HEK293 (cell line): ENCODE measurements around the gene LTBP1.

Experiments used
- CTCF ChIA-PET: fragments of 350-600 bp; formaldehyde crosslinking; extraction: SDS; loops from one replicate; lab custom pipeline; 2021; ENCODE audit warnings: antibody characterized with exemption; lab: Yijun Ruan, JAX
- POLR2A ChIA-PET: fragments of 300-600 bp; formaldehyde crosslinking; extraction: SDS; loops from one replicate; lab custom pipeline; 2020; ENCODE audit warnings: antibody characterized with exemption, inconsistent platforms; lab: Yijun Ruan, JAX
- H3K27ac ChIP-seq: fragments of 200-500 bp; sonication (Bioruptor generic); 2 replicates; pipeline ENCODE4 v1.5.1; 2014; ENCODE audit warnings: low read depth, low read length, control low read depth, inconsistent platforms; ENCODE audit errors: extremely low read depth
- H3K36me3 ChIP-seq, 2 experiments: fragments of 200-500 bp in 1 of 2; sonication (Bioruptor generic) in 1 of 2; 1 replicate in 1 of 2; 2 replicates in 1 of 2; pipeline ENCODE4 v1.5.1; 2014 to 2017; ENCODE audit warnings: inconsistent platforms in 2 of 2, low read length in 2 of 2; ENCODE audit not compliant: control insufficient read depth in 2 of 2, insufficient read depth in 1 of 2
- H3K4me1 ChIP-seq: fragments of 200-500 bp; sonication (Bioruptor generic); 2 replicates; pipeline ENCODE4 v1.5.1; 2014; ENCODE audit warnings: mild to moderate bottlenecking, low read length, inconsistent platforms; ENCODE audit not compliant: control insufficient read depth, insufficient read depth
- H3K4me3 ChIP-seq: 2 replicates; pipeline ENCODE4 v1.5.1; 2011; ENCODE audit warnings: low read depth, mild to moderate bottlenecking, control low read depth, low read length, moderate library complexity
- H3K9me3 ChIP-seq: fragments of 200-500 bp; sonication (Bioruptor generic); 2 replicates; pipeline ENCODE4 v1.5.1; 2014; ENCODE audit warnings: low read depth, low read length, inconsistent platforms; ENCODE audit not compliant: control insufficient read depth, insufficient read depth
- BCL11A ChIP-seq: fragments of 450-650 bp; formaldehyde crosslinking; IDR thresholded peaks from 2 replicates; pipeline ENCODE4 v1.5.1; 2016; ENCODE audit warnings: low read depth, missing biosample characterization, missing genetic modification characterization
- GFI1B ChIP-seq: fragments of 450-650 bp; formaldehyde crosslinking; IDR thresholded peaks from 2 replicates; pipeline ENCODE4 v1.5.1; 2016; ENCODE audit warnings: missing biosample characterization, missing genetic modification characterization
- HOXC10 ChIP-seq: sonication (generic); formaldehyde crosslinking; IDR thresholded peaks from 2 replicates; pipeline ENCODE4 v1.8.1; 2023; ENCODE audit warnings: mild to moderate bottlenecking, missing genetic modification reagents
- PRDM6 ChIP-seq: fragments of 450-650 bp; formaldehyde crosslinking; IDR thresholded peaks from 2 replicates; pipeline ENCODE4 v1.5.1; 2017; ENCODE audit warnings: missing biosample characterization, missing genetic modification characterization
- SETDB1 ChIP-seq: IDR thresholded peaks from one replicate; pipeline ENCODE4 v1.6.1; 2017; ENCODE audit warnings: mild to moderate bottlenecking, low read length, moderate library complexity, mixed read lengths; ENCODE audit not compliant: insufficient read length
- SP2 ChIP-seq: fragments of 450-650 bp; formaldehyde crosslinking; IDR thresholded peaks from 2 replicates; pipeline ENCODE4 v1.5.1; 2016; ENCODE audit warnings: missing biosample characterization, missing genetic modification characterization
- ZEB2 ChIP-seq: fragments of 450-650 bp; formaldehyde crosslinking; IDR thresholded peaks from 2 replicates; pipeline ENCODE4 v1.5.1; 2016; ENCODE audit warnings: missing biosample characterization, missing genetic modification characterization
- ZFP3 ChIP-seq: fragments of 450-650 bp; formaldehyde crosslinking; IDR thresholded peaks from 2 replicates; pipeline ENCODE4 v1.5.1; 2016; ENCODE audit warnings: low read depth, missing biosample characterization, missing genetic modification characterization
- ZFP69B ChIP-seq: fragments of 450-650 bp; formaldehyde crosslinking; IDR thresholded peaks from 2 replicates; pipeline ENCODE4 v1.5.1; 2016; ENCODE audit warnings: missing biosample characterization, missing genetic modification characterization
- ZNF112 ChIP-seq: fragments of 450-650 bp; formaldehyde crosslinking; IDR thresholded peaks from 2 replicates; pipeline ENCODE4 v1.5.0; 2017; ENCODE audit warnings: missing biosample characterization, missing genetic modification characterization
- ZNF2 ChIP-seq: fragments of 450-650 bp; formaldehyde crosslinking; IDR thresholded peaks from 2 replicates; pipeline ENCODE4 v1.5.1; 2016; ENCODE audit warnings: missing biosample characterization, missing genetic modification characterization
- ZNF214 ChIP-seq: fragments of 450-650 bp; formaldehyde crosslinking; IDR thresholded peaks from 2 replicates; pipeline ENCODE4 v1.5.1; 2017; ENCODE audit warnings: missing biosample characterization, mild to moderate bottlenecking, missing genetic modification characterization, borderline replicate concordance
- ZNF221 ChIP-seq: fragments of 450-650 bp; formaldehyde crosslinking; IDR thresholded peaks from 2 replicates; pipeline ENCODE4 v1.5.1; 2017; ENCODE audit warnings: missing biosample characterization, missing genetic modification characterization, borderline replicate concordance
- ZNF23 ChIP-seq: fragments of 450-650 bp; formaldehyde crosslinking; IDR thresholded peaks from 2 replicates; pipeline ENCODE4 v1.5.1; 2016; ENCODE audit warnings: missing biosample characterization, missing genetic modification characterization, borderline replicate concordance
- ZNF37A ChIP-seq: fragments of 450-650 bp; IDR thresholded peaks from 2 replicates; pipeline ENCODE4 v1.5.1; 2018; ENCODE audit warnings: missing biosample characterization, missing genetic modification characterization
- ZNF416 ChIP-seq: fragments of 450-650 bp; formaldehyde crosslinking; IDR thresholded peaks from 2 replicates; pipeline ENCODE4 v1.5.1; 2016; ENCODE audit warnings: missing biosample characterization, missing genetic modification characterization
- ZNF473 ChIP-seq: fragments of 450-650 bp; formaldehyde crosslinking; IDR thresholded peaks from 2 replicates; pipeline ENCODE4 v1.5.1; 2017; ENCODE audit warnings: missing biosample characterization, missing genetic modification characterization
- ZNF48 ChIP-seq: fragments of 450-650 bp; formaldehyde crosslinking; IDR thresholded peaks from 2 replicates; pipeline ENCODE4 v1.5.1; 2016; ENCODE audit warnings: missing biosample characterization, missing genetic modification characterization
- ZNF549 ChIP-seq: fragments of 450-650 bp; IDR thresholded peaks from 2 replicates; pipeline ENCODE4 v1.5.1; 2018; ENCODE audit warnings: missing biosample characterization, missing genetic modification characterization, mild to moderate bottlenecking, inconsistent platforms, moderate library complexity
- ZNF561 ChIP-seq: fragments of 450-650 bp; IDR thresholded peaks from 2 replicates; pipeline ENCODE4 v1.5.1; 2018; ENCODE audit warnings: missing biosample characterization, missing genetic modification characterization, borderline replicate concordance
- ZNF571 ChIP-seq: fragments of 450-650 bp; formaldehyde crosslinking; IDR thresholded peaks from 2 replicates; pipeline ENCODE4 v1.5.0; 2017; ENCODE audit warnings: missing biosample characterization, missing genetic modification characterization
- ZNF580 ChIP-seq: fragments of 450-650 bp; formaldehyde crosslinking; IDR thresholded peaks from 2 replicates; pipeline ENCODE4 v1.5.1; 2016; ENCODE audit warnings: missing biosample characterization, missing genetic modification characterization
- ZNF585B ChIP-seq: fragments of 450-650 bp; formaldehyde crosslinking; IDR thresholded peaks from 2 replicates; pipeline ENCODE4 v1.5.1; 2016; ENCODE audit warnings: missing biosample characterization, missing genetic modification characterization
- ZNF701 ChIP-seq: fragments of 450-650 bp; formaldehyde crosslinking; IDR thresholded peaks from 2 replicates; pipeline ENCODE4 v1.5.1; 2016; ENCODE audit warnings: missing biosample characterization, missing genetic modification characterization
- ZNF747 ChIP-seq: fragments of 450-650 bp; formaldehyde crosslinking; IDR thresholded peaks from 2 replicates; pipeline ENCODE4 v1.5.1; 2016; ENCODE audit warnings: missing biosample characterization, missing genetic modification characterization
- ZSCAN16 ChIP-seq: fragments of 450-650 bp; formaldehyde crosslinking; IDR thresholded peaks from 2 replicates; pipeline ENCODE4 v1.5.1; 2016; ENCODE audit warnings: missing biosample characterization, missing genetic modification characterization
- ZSCAN18 ChIP-seq: fragments of 450-650 bp; formaldehyde crosslinking; IDR thresholded peaks from 2 replicates; pipeline ENCODE4 v1.5.1; 2016; ENCODE audit warnings: missing biosample characterization, missing genetic modification characterization
- ZSCAN30 ChIP-seq: fragments of 450-650 bp; IDR thresholded peaks from 2 replicates; pipeline ENCODE4 v1.5.1; 2018; ENCODE audit warnings: missing biosample characterization, mild to moderate bottlenecking, missing genetic modification characterization, moderate library complexity
- ZSCAN4 ChIP-seq: fragments of 450-650 bp; formaldehyde crosslinking; IDR thresholded peaks from 2 replicates; pipeline ENCODE4 v1.5.1; 2017; ENCODE audit warnings: missing biosample characterization, missing genetic modification characterization
- TF ChIP-seq, protein P1 (sequence below): fragments of 450-650 bp; formaldehyde crosslinking; IDR thresholded peaks from 2 replicates; pipeline ENCODE4 v1.5.1; 2016; ENCODE audit warnings: missing biosample characterization, missing genetic modification characterization
- TF ChIP-seq, protein P2 (sequence below): fragments of 450-650 bp; formaldehyde crosslinking; IDR thresholded peaks from 2 replicates; pipeline ENCODE4 v1.5.1; 2016; ENCODE audit warnings: missing biosample characterization, missing genetic modification characterization

Gene LTBP1

GRCh38 chr2:33009249-33009648, 62.5 kb downstream of the LTBP1 start:
- ChIA-PET POLR2A (no interaction called here), CTCF (interaction anchor here (0.6 kb wide), 1 partner anchor 379 kb away, joined by 3 read pairs; no protein-coding TSS in a partner anchor)
- Histone ChIP-seq H3K4me1 (peaks cover 13% of the 10 kb centered on the region), H3K36me3 (no peaks in the 10 kb centered on the region), H3K4me3 (no peak overlapping the region), H3K27ac (no peak overlapping the region), H3K9me3 (no peaks in the 10 kb centered on the region)
- no peak for TF ChIP-seq ZFP3
- no peak for TF ChIP-seq GFI1B (tag by site-specific recombination)
- TF ChIP-seq ZEB2 (tag by site-specific recombination) = no peak
- no peak for TF ChIP-seq ZNF23 (tag by site-specific recombination)
- TF ChIP-seq SETDB1 = no peak
- no peak for TF ChIP-seq ZNF37A (tag by site-specific recombination)
- TF ChIP-seq ZNF571 = no peak
- TF ChIP-seq ZNF561 (tag by site-specific recombination) = no peak
- no peak for TF ChIP-seq BCL11A (tag by site-specific recombination)
- no peak for TF ChIP-seq HOXC10 (CRISPR knock-in tag)
- no peak for TF ChIP-seq SP2 (tag by site-specific recombination)
- TF ChIP-seq ZFP69B (tag by site-specific recombination) = no peak
- no peak for TF ChIP-seq ZNF585B (tag by site-specific recombination)
- TF ChIP-seq PRDM6 (tag by site-specific recombination) = no peak
- no peak for TF ChIP-seq ZSCAN16 (tag by site-specific recombination)
- TF ChIP-seq ZNF580 (tag by site-specific recombination) = no peak
- TF ChIP-seq ZNF473 (tag by site-specific recombination) = no peak

GRCh38 chr2:33011373-33011772, 64.6 kb downstream of the LTBP1 start:
- CTCF ChIA-PET = no interaction called here
- TF ChIP-seq BCL11A (tag by site-specific recombination) = no peak
- no peak for TF ChIP-seq ZNF701 (tag by site-specific recombination)
- no peak for TF ChIP-seq ZNF2 (tag by site-specific recombination)
- TF ChIP-seq ZNF48 = no peak
- no peak for TF ChIP-seq ZNF549 (tag by site-specific recombination)
- TF ChIP-seq, protein P1, sequence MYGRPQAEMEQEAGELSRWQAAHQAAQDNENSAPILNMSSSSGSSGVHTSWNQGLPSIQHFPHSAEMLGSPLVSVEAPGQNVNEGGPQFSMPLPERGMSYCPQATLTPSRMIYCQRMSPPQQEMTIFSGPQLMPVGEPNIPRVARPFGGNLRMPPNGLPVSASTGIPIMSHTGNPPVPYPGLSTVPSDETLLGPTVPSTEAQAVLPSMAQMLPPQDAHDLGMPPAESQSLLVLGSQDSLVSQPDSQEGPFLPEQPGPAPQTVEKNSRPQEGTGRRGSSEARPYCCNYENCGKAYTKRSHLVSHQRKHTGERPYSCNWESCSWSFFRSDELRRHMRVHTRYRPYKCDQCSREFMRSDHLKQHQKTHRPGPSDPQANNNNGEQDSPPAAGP (tag by site-specific recombination) = no peak
- no peak for TF ChIP-seq ZNF214 (tag by site-specific recombination)
- TF ChIP-seq, protein P2, sequence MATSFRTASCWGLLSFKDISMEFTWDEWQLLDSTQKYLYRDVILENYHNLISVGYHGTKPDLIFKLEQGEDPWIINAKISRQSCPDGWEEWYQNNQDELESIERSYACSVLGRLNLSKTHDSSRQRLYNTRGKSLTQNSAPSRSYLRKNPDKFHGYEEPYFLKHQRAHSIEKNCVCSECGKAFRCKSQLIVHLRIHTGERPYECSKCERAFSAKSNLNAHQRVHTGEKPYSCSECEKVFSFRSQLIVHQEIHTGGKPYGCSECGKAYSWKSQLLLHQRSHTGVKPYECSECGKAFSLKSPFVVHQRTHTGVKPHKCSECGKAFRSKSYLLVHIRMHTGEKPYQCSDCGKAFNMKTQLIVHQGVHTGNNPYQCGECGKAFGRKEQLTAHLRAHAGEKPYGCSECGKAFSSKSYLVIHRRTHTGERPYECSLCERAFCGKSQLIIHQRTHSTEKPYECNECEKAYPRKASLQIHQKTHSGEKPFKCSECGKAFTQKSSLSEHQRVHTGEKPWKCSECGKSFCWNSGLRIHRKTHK (tag by site-specific recombination) = no peak
- TF ChIP-seq ZNF747 (tag by site-specific recombination) = no peak
- no peak for TF ChIP-seq ZSCAN4 (tag by site-specific recombination)
- no peak for TF ChIP-seq ZNF571
- TF ChIP-seq ZSCAN30 (tag by site-specific recombination) = no peak
- no peak for TF ChIP-seq ZNF416
- TF ChIP-seq ZNF112 (tag by site-specific recombination) = no peak
- no peak for TF ChIP-seq ZNF221
- TF ChIP-seq ZSCAN18 (tag by site-specific recombination) = no peak
- Histone ChIP-seq H3K4me3 (no peak overlapping the region), H3K36me3 (no peaks in the 10 kb centered on the region), H3K27ac (no peak overlapping the region), H3K4me1 (peaks cover 15% of the 10 kb centered on the region), H3K9me3 (no peaks in the 10 kb centered on the region)
- POLR2A ChIA-PET = no interaction called here
